GM23248 (cell line): ENCODE measurements around the gene ANGPTL2.

Experiments
- EZH2 ChIP-seq: fragments of 200-600 bp; sonication (generic); IDR thresholded peaks from 2 replicates; pipeline ENCODE4 v1.6.1; 2018; ENCODE audit warnings: antibody characterized with exemption, mild to moderate bottlenecking; ENCODE audit not compliant: insufficient read depth, poor library complexity, severe bottlenecking
- EZH2phosphoT487 ChIP-seq: fragments of 200-600 bp; sonication (generic); IDR thresholded peaks from 2 replicates; pipeline ENCODE4 v1.6.1; 2018; ENCODE audit warnings: antibody characterized with exemption, moderate library complexity, mild to moderate bottlenecking, low read depth; ENCODE audit not compliant: insufficient read depth

DNA sequence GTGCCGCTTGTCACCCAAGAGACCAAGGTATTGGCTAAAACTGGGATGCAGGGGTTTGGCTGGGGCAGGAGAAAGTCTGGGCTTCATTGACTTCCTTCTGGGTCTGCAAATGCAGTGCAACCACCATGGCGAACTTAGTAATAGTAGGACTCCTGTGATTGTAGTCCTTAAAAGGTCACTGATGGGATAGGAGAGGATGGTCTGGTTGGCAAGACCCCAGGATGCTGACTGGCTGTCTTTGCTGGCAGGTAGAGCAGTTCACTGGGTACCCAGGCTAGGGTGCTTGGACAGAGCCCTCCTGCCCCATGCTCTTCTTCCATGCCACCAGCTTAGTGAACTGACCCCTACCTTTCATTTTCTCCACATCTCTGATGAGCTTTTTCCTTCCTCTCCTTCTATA is 37.2 kb downstream of the ANGPTL2 start:
- TF ChIP-seq EZH2 (no peak), EZH2phosphoT487 (no peak)
